Lower lobe of right lung (tissue), 2 donors: ENCODE results near the gene DOCK8. TPM values are rescaled to one million over a fixed set of nuclear protein-coding genes. Genes with fewer than 3 reads are reported as not detected.
A peak's percentile ranks its signal among the peaks of the same experiment; 100 is the strongest.

ENCODE experiments used
- ATAC-seq, 2 donors: fragments of 200-7000 bp; cut with Tn5 transposase; one replicate each; pipeline ENCODE4 v1.9.1; 2020 to 2022; ENCODE audit warnings: mild to moderate bottlenecking in 2 of 2, moderate library complexity in 2 of 2
- DNase-seq: peaks from one replicate; pipeline ENCODE4 v3.0.0-alpha.2; 2020
- H3K27ac ChIP-seq: fragments of 200-600 bp; one replicate; pipeline ENCODE4 v1.8.0; 2022
- H3K27me3 ChIP-seq: fragments of 200-600 bp; one replicate; pipeline ENCODE4 v1.8.0; 2022; ENCODE audit warnings: low read depth
- H3K36me3 ChIP-seq: fragments of 200-600 bp; one replicate; pipeline ENCODE4 v1.8.0; 2022; ENCODE audit warnings: mild to moderate bottlenecking
- H3K4me1 ChIP-seq: fragments of 200-600 bp; one replicate; pipeline ENCODE4 v1.8.0; 2022
- H3K4me3 ChIP-seq: fragments of 200-600 bp; one replicate; pipeline ENCODE4 v1.8.0; 2022; ENCODE audit warnings: mild to moderate bottlenecking
- H3K9me3 ChIP-seq: fragments of 200-600 bp; one replicate; pipeline ENCODE4 v1.8.0; 2022
- CTCF ChIP-seq: fragments of 200-600 bp; IDR thresholded peaks from one replicate; pipeline ENCODE4 v1.8.0; 2022; ENCODE audit warnings: antibody characterized with exemption, mild to moderate bottlenecking
- intact Hi-C: fragments of 100-400 bp; cut with DNase I; formaldehyde crosslinking; loops from one replicate; pipeline ENCODE4 v1.11.0; 2022
- total RNA-seq: library from RNA; stranded (reverse); fragmentation: NEBNext Ultra II Directional; extraction: Animal tissue kit (Norgen Biotek cat#: 25700); gene quantifications from one replicate; pipeline ENCODE4 v1.2.1, GENCODE V29; 2021
- donor health status: DM: no; HTN: yes; CAD: no; lungs with severe emphysema.

Gene DOCK8
- total RNA-seq, 1 donor from 2014 or later, result 112 TPM

- no peaks in the 10 kb centered on the region for H3K36me3 ChIP-seq
- DNase-seq (no peak), ATAC-seq (no peak)
- no peak overlapping the region for H3K4me3 ChIP-seq
- intact Hi-C loops, result no loop called here
- no peaks in the 10 kb centered on the region for H3K27me3 ChIP-seq
- H3K27ac ChIP-seq, result no peak overlapping the region
- peaks cover 17% of the 10 kb centered on the region for H3K4me1 ChIP-seq
- no peaks in the 10 kb centered on the region for H3K9me3 ChIP-seq
- TF ChIP-seq CTCF, result no peak
Observed at GRCh38 chr9:250039-250438, 35.4 kb downstream of the DOCK8 start.

DNA sequence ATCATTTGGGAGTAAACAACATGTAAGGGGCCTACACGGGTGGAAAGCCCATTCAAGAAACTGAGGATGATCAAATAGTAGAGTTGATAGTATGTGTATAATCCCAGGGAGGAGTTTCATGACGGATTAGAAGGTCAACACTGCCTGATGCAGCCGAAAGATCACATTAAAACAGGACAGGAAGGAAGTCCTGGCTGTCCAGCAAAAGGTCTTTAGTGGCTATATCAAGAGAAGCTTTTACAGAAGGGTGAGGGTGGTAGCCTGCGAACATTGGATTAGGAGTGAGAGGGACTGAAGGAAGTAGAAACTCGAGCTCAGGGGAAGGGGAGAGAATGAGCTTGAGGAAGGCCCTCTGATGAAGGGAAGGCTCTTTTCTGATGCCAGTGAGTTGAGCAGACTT, 36.0 kb downstream of the DOCK8 start:
- TF ChIP-seq CTCF, result no peak
- DNase-seq (no peak), ATAC-seq (no peak)
- no peaks in the 10 kb centered on the region for H3K27me3 ChIP-seq
- no peaks in the 10 kb centered on the region for H3K36me3 ChIP-seq
- no peak overlapping the region for H3K4me3 ChIP-seq
- no peaks in the 10 kb centered on the region for H3K9me3 ChIP-seq
- H3K27ac ChIP-seq, result no peak overlapping the region
- intact Hi-C loops, result no loop called here
- H3K4me1 ChIP-seq, result peaks cover 17% of the 10 kb centered on the region

DNA sequence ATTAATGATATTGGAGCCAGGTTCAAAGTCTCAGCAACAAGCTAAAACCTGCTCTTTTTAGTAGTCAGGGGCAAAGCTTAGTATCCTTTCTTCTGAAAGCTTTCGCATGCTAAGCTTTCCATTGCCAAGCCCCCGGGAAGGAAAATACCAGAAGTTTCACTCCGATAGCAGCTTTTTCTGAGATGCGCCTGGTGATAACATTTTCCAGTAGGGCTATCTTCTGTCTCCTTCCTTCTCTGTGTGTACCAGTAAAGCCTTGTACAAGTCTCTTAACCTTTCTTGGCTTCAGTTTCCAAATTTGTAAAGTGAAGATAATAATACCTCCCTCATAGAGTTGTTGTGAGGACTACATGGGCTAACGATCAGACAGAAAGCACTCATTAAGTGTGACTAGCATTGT, 36.7 kb downstream of the DOCK8 start:
- Histone ChIP-seq H3K9me3 (no peaks in the 10 kb centered on the region), H3K4me3 (no peak overlapping the region), H3K4me1 (peaks cover 17% of the 10 kb centered on the region), H3K36me3 (no peaks in the 10 kb centered on the region), H3K27me3 (no peaks in the 10 kb centered on the region), H3K27ac (no peak overlapping the region)
- no peak for DNase-seq
- no peak for ATAC-seq
- TF ChIP-seq CTCF, result no peak
- intact Hi-C loops, result no loop called here

GRCh38 chr9:253539-253938, 38.9 kb downstream of the DOCK8 start:
- Histone ChIP-seq H3K27me3 (no peaks in the 10 kb centered on the region), H3K4me1 (peaks cover 17% of the 10 kb centered on the region), H3K4me3 (no peak overlapping the region), H3K9me3 (no peaks in the 10 kb centered on the region), H3K36me3 (no peaks in the 10 kb centered on the region), H3K27ac (no peak overlapping the region)
- no peak for ATAC-seq
- DNase-seq, result no peak
- TF ChIP-seq CTCF, result no peak
- intact Hi-C loops, result no loop called here

GRCh38 chr9:254516-254915, 39.9 kb downstream of the DOCK8 start:
- no peak overlapping the region for H3K27ac ChIP-seq
- intact Hi-C loops, result no loop called here
- H3K4me1 ChIP-seq, result peaks cover 10% of the 10 kb centered on the region
- TF ChIP-seq CTCF, result no peak
- H3K9me3 ChIP-seq, result no peaks in the 10 kb centered on the region
- DNase-seq (no peak), ATAC-seq (no peak)
- H3K4me3 ChIP-seq, result no peak overlapping the region
- H3K27me3 ChIP-seq, result no peaks in the 10 kb centered on the region
- no peaks in the 10 kb centered on the region for H3K36me3 ChIP-seq

DNA sequence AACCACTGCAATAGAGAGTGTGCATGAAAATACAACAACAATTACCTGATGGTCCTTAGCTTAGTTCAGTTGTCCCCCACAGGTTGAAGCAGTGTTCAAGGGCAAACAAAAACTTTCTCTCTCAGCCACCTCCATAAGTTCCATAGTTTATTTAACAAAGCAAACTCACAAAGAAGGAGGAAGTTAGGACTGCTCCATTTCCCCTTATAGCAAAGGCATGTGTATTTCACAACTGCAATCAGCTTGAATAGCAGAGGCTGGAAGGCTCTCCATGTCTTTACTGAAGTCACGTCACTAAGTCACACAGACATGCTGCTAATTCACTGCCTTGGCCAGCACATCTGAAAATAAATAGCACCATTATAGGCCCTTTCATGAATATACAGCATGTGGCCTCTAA, 43.3 kb downstream of the DOCK8 start:
- Histone ChIP-seq H3K27ac (peak overlapping the region; percentile 26), H3K9me3 (no peaks in the 10 kb centered on the region), H3K27me3 (no peaks in the 10 kb centered on the region), H3K4me1 (no peaks in the 10 kb centered on the region), H3K4me3 (no peak overlapping the region), H3K36me3 (no peaks in the 10 kb centered on the region)
- TF ChIP-seq CTCF, result no peak
- ATAC-seq (peak; percentile 76 to 94), DNase-seq (no peak)
- intact Hi-C loops, result no loop called here
